ENCODE measurements around the gene SH3BP5L. TPM values are rescaled to one million over a fixed set of nuclear protein-coding genes. Genes with fewer than 3 reads are reported as not detected.

The SH3BP5L gene
- total RNA-seq, 4 donors from 2014 or later = 2.6 to 29.8 (median 16.4) TPM

DNA sequence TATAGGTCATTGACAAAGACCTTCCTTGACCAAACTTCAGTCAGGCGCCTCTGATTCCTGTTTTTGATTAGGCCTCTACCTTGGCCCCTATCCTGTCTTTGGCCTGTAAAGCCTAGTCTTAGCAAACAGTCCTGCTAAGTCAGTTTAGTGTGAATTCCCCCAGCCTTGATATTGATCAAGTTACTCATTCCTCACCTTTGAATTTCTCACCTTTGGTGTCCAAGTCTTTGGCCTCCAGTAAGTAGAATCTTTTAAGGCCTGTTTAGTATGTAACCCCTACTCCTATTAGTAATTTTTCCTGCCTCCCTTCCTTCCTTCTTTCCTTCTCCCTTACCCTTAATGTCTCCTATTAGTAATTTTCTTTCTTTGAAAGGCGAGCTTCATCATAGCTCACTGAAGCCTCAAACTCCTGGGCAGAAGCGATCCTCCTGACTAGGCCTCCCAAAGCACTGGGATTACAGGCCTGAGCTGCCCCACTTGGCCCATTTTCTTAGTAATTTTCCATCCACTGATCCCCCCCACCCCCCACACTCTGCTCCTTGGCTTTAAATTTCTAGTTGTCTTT lies 46.2 kb upstream of the SH3BP5L start:
- intact Hi-C loops (cut with DNase I; ENCODE audit: low total_unique reads) = no loop called here
- peak overlapping the region; percentile 97 for H3K27ac ChIP-seq

DNA sequence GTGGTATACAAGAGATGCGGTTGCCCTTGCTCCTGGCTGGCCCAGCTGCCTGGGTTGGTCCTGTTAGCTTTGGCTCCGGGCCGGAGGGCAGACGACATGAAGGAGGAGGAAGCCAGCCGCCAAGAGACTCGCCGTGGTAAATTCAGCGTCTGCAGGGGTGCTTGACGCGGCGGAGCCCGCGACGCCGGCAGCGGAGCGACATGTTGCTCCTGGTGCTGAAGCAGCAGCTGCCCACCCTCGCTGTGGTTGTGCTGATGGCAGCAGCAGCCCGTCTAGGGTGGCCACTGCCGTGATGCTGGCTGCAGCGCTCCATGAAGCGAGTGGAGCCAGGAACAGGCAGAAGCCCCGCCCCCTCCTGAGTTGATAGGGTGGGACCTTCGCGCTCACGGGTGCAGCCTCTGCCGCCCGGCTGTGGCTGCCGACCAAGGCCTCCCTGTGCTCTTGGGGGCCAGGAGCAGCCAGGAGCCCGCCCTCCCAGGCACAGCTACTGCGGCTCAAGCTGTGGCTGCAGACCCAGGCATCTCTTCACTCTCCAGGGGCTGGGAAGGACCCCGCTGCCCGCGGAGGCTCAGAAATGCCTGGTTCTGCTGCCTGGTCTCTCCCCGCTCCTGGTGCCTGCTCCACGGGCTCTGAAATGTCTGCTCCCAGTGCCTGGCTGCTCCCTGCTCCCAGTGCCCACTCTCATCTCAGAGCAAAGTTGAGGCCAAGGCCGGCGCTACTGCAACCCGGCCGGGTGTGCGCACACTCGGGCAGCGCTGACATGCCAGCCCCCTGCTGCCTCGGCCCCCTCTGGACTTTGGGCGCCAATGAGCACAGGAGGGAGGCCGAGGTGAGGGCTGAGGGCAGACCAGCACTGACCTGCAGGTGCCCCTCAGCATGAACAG lies 37.5 kb upstream of the SH3BP5L start:
- TF ChIP-seq POLR2A (IDR thresholded peaks at IDR 0.05) (peak; percentile 38 to 60), CTCF (IDR thresholded peaks at IDR 0.05) (no peak)
- H3K9me3 ChIP-seq = no peaks in the 10 kb centered on the region
- no peaks in the 10 kb centered on the region for H3K27me3 ChIP-seq
- H3K36me3 ChIP-seq = no peaks in the 10 kb centered on the region
- H3K27ac ChIP-seq = peak overlapping the region; percentile 62 to 69
- intact Hi-C loops (cut with DNase I; ENCODE audit: low total_unique reads) = no loop called here
- peak overlapping the region; percentile 31 to 49 for H3K4me3 ChIP-seq
- H3K4me1 ChIP-seq = no peaks in the 10 kb centered on the region
- DNase-seq = peak; percentile 85 to 91

More for the DNA sequence above, 46.2 kb upstream of the SH3BP5L start:
- Histone ChIP-seq H3K9me3 (no peaks in the 10 kb centered on the region), H3K27me3 (no peaks in the 10 kb centered on the region), H3K36me3 (no peaks in the 10 kb centered on the region), H3K4me3 (no peak overlapping the region), H3K4me1 (no peaks in the 10 kb centered on the region)
- TF ChIP-seq CTCF (IDR thresholded peaks at IDR 0.05) (no peak), POLR2A (IDR thresholded peaks at IDR 0.05) (no peak)
- DNase-seq = no peak

DNA sequence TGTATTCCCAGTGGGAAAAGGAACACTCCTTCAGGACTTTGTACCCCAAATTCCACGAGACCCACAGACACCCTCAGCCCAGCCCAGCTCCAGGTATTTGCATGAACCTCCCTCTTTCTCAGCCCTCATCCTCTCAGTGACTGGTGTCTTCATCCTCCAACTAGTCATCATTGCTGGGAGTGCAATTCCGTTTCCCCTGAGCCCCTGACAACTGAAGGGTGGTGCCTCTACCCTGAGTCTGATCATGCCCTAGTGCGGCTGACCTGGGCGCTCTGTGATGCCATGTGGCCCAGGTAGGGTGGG lies 36.9 kb upstream of the SH3BP5L start:
- H3K27me3 ChIP-seq = no peaks in the 10 kb centered on the region
- no peak for DNase-seq
- peaks cover 0 to under 1% of the 10 kb centered on the region in 2 donors for H3K4me1 ChIP-seq
- H3K36me3 ChIP-seq = no peaks in the 10 kb centered on the region
- peak overlapping the region; percentile 62 to 69 for H3K27ac ChIP-seq
- H3K9me3 ChIP-seq = no peaks in the 10 kb centered on the region
- TF ChIP-seq POLR2A (IDR thresholded peaks at IDR 0.05) = no peak
- TF ChIP-seq CTCF (IDR thresholded peaks at IDR 0.05) = no peak
- H3K4me3 ChIP-seq = peak overlapping the region; percentile 31 to 49
- intact Hi-C loops (cut with DNase I; ENCODE audit: low total_unique reads) = no loop called here

- no peaks in the 10 kb centered on the region for H3K36me3 ChIP-seq
- no peaks in the 10 kb centered on the region for H3K9me3 ChIP-seq
- DNase-seq = no peak
- intact Hi-C loops (cut with DNase I; ENCODE audit: low total_unique reads) = no loop called here
- no peak overlapping the region for H3K4me3 ChIP-seq
- H3K27me3 ChIP-seq = no peaks in the 10 kb centered on the region
- TF ChIP-seq CTCF (IDR thresholded peaks at IDR 0.05) (no peak), POLR2A (IDR thresholded peaks at IDR 0.05) (no peak)
- peaks cover 0 to 7% of the 10 kb centered on the region in 2 donors for H3K4me1 ChIP-seq
- H3K27ac ChIP-seq = no peak overlapping the region
These were observed 35.9 kb upstream of the SH3BP5L start for GRCh38 chr1:248861616-248862015.

DNA sequence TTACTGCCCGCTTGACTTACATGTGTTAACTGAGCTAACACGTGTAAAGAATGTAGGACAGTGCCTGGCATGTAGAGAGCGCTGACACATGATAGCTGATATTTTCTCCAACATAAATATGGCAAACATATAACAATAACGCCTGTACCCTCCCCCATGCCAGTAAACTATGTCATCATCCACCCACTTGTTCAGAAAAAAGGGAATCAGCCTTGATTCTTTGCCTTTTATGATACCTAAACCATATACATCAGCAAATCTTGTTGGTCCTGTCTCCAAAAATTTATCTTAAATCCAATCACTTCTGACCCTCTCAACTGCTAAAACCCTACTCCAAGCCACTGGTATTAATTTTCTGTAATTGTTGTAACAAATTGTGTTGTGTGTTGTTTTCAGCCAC lies 34.3 kb upstream of the SH3BP5L start:
- H3K27ac ChIP-seq = peak overlapping the region in 1 of 2 donors; percentile 95
- H3K9me3 ChIP-seq = no peaks in the 10 kb centered on the region
- no peak for DNase-seq
- H3K36me3 ChIP-seq = no peaks in the 10 kb centered on the region
- H3K4me1 ChIP-seq = peaks cover 0 to 7% of the 10 kb centered on the region in 2 donors
- intact Hi-C loops (cut with DNase I; ENCODE audit: low total_unique reads) = no loop called here
- no peaks in the 10 kb centered on the region for H3K27me3 ChIP-seq
- H3K4me3 ChIP-seq = no peak overlapping the region
- TF ChIP-seq POLR2A (IDR thresholded peaks at IDR 0.05) = no peak
- TF ChIP-seq CTCF (IDR thresholded peaks at IDR 0.05) = no peak
